Transverse colon (tissue), 4 donors: ENCODE measurements around the gene TMEM72. TPM values are rescaled to one million over a fixed set of nuclear protein-coding genes. Genes with fewer than 3 reads are reported as not detected.
A peak's percentile ranks its signal among the peaks of the same experiment; 100 is the strongest.

Experiments used
- DNase-seq: peaks from one replicate; pipeline ENCODE4 v3.0.0-alpha.2; 2019
- H3K27ac ChIP-seq, 4 donors: fragments of 200-600 bp; sonication (generic); 2 replicates each; pipeline ENCODE4 v1.5.1; 2016 to 2018; ENCODE audit warnings: inconsistent platforms in 4 of 4
- H3K27me3 ChIP-seq: fragments of 200-600 bp; sonication (generic); 2 replicates; pipeline ENCODE4 v1.5.1; 2017; ENCODE audit warnings: inconsistent platforms
- H3K36me3 ChIP-seq, 4 donors: fragments of 200-600 bp; sonication (generic); 2 replicates each; pipeline ENCODE4 v1.5.1; 2017 to 2019; ENCODE audit warnings: inconsistent platforms in 4 of 4
- H3K4me1 ChIP-seq, 4 donors: fragments of 200-600 bp; sonication (generic); 2 replicates each; pipeline ENCODE4 v1.5.1; 2017 to 2020; ENCODE audit warnings: inconsistent platforms in 4 of 4
- H3K4me3 ChIP-seq, 4 donors: fragments of 200-600 bp; sonication (generic); 1 replicate in 1 of 4; 2 replicates in 3 of 4; pipeline versions ENCODE4 v1.5.1 to v1.6.1; 2017 to 2019; ENCODE audit warnings: inconsistent platforms in 4 of 4
- H3K9me3 ChIP-seq, 2 donors: fragments of 200-600 bp; sonication (generic); 2 replicates each; pipeline ENCODE4 v1.5.1; 2017 to 2019; ENCODE audit warnings: inconsistent platforms in 2 of 2
- EP300 ChIP-seq: sonication (generic); formaldehyde crosslinking; IDR thresholded peaks from one replicate; pipeline ENCODE4 v1.6.1; 2017; ENCODE audit warnings: antibody characterized with exemption, low read depth
- POLR2A ChIP-seq: fragments of 450-650 bp; IDR thresholded peaks from one replicate; pipeline ENCODE4 v1.6.1; 2016; ENCODE audit warnings: antibody characterized with exemption, mild to moderate bottlenecking, moderate library complexity
- POLR2AphosphoS5 ChIP-seq, 3 donors: sonication (generic); formaldehyde crosslinking; IDR thresholded peaks; one replicate each; pipeline ENCODE4 v1.6.1; 2016; ENCODE audit warnings: antibody characterized with exemption in 3 of 3
- WGBS, 2 donors: methylation state at CpG; one replicate each; pipeline ENCODE4 v1.1.5; 2018; ENCODE audit warnings: low coverage in 1 of 2; 5-methylcytosine and 5-hydroxymethylcytosine counted together
- in situ Hi-C, 4 donors: fragments of 200-750 bp; cut with MboI; loops; one replicate each; pipeline versions ENCODE4 v1.15.0 to v1.15.1; 2017; ENCODE audit warnings: low sequenced_read_pairs in 3 of 4, low pct_ligation_motif_present in 1 of 4, low pct_unique_long_range_greater_than_20kb in 1 of 4
- intact Hi-C: fragments of 100-400 bp; cut with DNase I; formaldehyde crosslinking; loops from one replicate; pipeline ENCODE4 v1.15.1; 2023; ENCODE audit warnings: low total_unique reads
- total RNA-seq, 4 donors: library from RNA; depleted of rRNA; stranded (reverse); fragments of >200 nt; gene quantifications; one replicate each; pipeline ENCODE4 v1.1.0, GENCODE V29; 2016
- TF ChIP-seq, protein P1 (sequence below), 5 experiments: fragments of 200-600 bp in 3 of 5; fragments of 450-650 bp in 2 of 5; sonication (generic) in 3 of 5; IDR thresholded peaks; 1 replicate in 2 of 5; 2 replicates in 3 of 5; pipeline ENCODE4 v1.5.1; 2016 to 2017; ENCODE audit warnings: antibody characterized with exemption in 5 of 5, inconsistent platforms in 3 of 5, mild to moderate bottlenecking in 2 of 5, moderate library complexity in 1 of 5

The TMEM72 gene
- total RNA-seq, 4 donors from 2014 or later, result 9.5 to 49.4 (median 16.5) TPM

DNA sequence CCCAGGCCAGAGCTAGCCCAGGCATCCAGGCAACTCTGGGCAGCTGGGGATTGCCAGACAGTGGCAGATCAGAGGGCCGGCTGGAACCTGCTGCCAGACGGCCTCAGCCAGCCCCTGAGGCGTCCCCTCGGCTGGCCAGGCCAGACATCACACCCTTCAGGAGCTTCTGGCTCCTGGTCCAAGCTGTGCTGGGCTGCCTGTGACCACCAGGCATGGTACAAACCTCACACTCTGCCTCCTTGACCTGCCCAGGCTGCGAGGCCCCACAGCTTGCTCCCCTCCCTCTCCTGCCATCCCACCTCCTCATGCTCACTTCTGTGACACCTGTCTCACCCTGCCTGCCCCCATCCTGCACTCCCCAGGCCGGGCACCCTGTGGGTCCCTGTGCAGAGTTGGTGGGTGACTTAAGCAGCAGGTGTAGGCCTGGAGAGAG is 61.8 kb downstream of the TMEM72 start:
- TF ChIP-seq, protein P1, sequence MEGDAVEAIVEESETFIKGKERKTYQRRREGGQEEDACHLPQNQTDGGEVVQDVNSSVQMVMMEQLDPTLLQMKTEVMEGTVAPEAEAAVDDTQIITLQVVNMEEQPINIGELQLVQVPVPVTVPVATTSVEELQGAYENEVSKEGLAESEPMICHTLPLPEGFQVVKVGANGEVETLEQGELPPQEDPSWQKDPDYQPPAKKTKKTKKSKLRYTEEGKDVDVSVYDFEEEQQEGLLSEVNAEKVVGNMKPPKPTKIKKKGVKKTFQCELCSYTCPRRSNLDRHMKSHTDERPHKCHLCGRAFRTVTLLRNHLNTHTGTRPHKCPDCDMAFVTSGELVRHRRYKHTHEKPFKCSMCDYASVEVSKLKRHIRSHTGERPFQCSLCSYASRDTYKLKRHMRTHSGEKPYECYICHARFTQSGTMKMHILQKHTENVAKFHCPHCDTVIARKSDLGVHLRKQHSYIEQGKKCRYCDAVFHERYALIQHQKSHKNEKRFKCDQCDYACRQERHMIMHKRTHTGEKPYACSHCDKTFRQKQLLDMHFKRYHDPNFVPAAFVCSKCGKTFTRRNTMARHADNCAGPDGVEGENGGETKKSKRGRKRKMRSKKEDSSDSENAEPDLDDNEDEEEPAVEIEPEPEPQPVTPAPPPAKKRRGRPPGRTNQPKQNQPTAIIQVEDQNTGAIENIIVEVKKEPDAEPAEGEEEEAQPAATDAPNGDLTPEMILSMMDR (IDR thresholded peaks at IDR 0.05), result no peak
- TF ChIP-seq EP300, result no peak
- no peak for TF ChIP-seq POLR2AphosphoS5 (IDR thresholded peaks at IDR 0.05)
- no peak for TF ChIP-seq POLR2A
- Histone ChIP-seq H3K9me3 (no peaks in the 10 kb centered on the region), H3K4me3 (no peak overlapping the region), H3K36me3 (no peaks in the 10 kb centered on the region), H3K27me3 (no peaks in the 10 kb centered on the region), H3K4me1 (peaks cover 4 to 40% (median 30%) of the 10 kb centered on the region in 4 donors), H3K27ac (peak overlapping the region in 2 of 4 donors; percentile 4 to 87)
- intact Hi-C loops, result no loop called here
- no peak for DNase-seq
- in situ Hi-C loops, result loop anchor here in 1 of 4 donors (5.0 kb wide), 1 partner anchor 41 kb away; no protein-coding TSS in a partner anchor
- WGBS, 2 donors, result 81% methylated on average over 6 of the region's 6 CpGs; no CpG with 5 or more reads in 1 of the 2 donors

DNA sequence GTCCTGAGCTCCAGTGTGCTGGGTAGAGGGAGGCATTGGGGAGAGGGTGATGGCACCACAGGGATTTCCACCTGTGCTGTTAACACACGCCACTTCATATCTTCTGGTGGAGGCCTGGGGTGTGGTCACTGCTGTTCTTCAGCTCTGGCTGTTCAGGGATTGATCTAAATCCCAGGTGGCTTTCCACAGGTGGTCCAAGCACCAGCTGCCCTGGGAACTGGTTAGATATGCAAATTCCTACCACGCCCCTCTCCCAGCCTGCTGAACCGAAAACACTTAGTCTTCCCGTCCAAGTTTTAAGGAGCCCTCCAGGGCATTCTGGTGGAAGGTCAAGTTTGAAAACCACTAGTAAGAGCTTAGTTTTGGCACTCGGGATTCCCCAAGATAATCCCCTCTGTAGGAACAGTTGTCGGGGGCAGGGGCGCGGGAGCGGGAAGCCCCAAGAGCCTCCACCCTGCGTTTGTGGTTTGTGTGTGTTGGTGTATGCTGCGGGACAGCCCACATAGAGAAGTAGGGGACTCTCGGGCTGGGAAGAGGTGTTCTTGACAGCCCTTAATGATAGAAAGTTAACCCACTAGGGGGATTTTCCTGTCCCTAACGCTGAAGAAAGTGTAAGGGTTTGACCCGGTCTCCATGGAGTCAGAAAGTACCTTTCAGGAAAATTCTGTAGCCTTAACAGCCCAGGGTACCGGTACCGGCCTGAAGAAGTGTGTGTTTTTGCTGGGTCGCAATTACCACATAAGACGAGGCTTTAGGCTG is 62.4 kb downstream of the TMEM72 start:
- Histone ChIP-seq H3K27me3 (no peaks in the 10 kb centered on the region), H3K9me3 (no peaks in the 10 kb centered on the region), H3K4me1 (peaks cover 0 to 40% (median 35%) of the 10 kb centered on the region in 4 donors), H3K36me3 (no peaks in the 10 kb centered on the region), H3K27ac (peak overlapping the region; percentile 87 to 95 (median 87)), H3K4me3 (no peak overlapping the region)
- no peak for TF ChIP-seq POLR2A
- TF ChIP-seq, protein P1 (IDR thresholded peaks at IDR 0.05), result no peak
- no peak for TF ChIP-seq POLR2AphosphoS5 (IDR thresholded peaks at IDR 0.05)
- TF ChIP-seq EP300, result no peak
- DNase-seq, result no peak
- intact Hi-C loops, result loop anchor here (2.0 kb wide), 1 partner anchor 41 kb away; no protein-coding TSS in a partner anchor
- 68% methylated on average over 18 of the region's 18 CpGs; no CpG with 5 or more reads in 1 of the 2 donors for WGBS, 2 donors
- in situ Hi-C loops, result loop anchor here in 1 of 4 donors (5.0 kb wide), 1 partner anchor 41 kb away; no protein-coding TSS in a partner anchor

DNA sequence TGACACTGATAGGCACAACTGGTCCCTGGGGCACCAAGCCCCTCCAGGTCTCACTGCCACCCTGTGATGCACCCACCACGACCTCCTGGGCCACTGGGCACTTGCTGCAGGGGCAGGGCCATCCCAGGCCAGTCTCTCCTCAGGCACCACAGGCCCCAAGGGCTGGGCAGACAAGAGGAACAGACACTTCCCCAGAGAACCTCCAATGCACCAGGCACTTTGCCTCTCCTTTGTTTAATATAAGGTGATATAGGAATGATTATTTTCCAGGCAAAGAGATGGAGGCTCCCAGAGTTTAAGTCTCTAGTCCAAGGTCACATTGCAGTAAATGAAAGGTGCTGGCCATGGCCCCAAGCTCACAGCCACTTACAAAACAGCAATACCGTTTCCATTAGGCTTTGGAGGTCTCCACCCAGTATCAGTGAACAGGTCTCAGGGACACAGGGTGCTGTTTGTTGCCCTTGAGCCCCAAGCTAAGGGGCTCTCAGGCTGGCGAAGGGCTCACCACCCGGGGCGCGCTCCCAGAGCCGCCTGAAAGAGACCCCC is 63.0 kb downstream of the TMEM72 start:
- Histone ChIP-seq H3K36me3 (no peaks in the 10 kb centered on the region), H3K9me3 (no peaks in the 10 kb centered on the region), H3K27ac (peak overlapping the region; percentile 87 to 95 (median 87)), H3K4me3 (peak overlapping the region in 3 of 4 donors; percentile 28 to 59 (median 41)), H3K27me3 (no peaks in the 10 kb centered on the region), H3K4me1 (peaks cover 4 to 44% (median 41%) of the 10 kb centered on the region in 4 donors)
- DNase-seq, result no peak
- in situ Hi-C loops (loop anchor here in 1 of 4 donors (5.0 kb wide), 1 partner anchor 42 kb away; no protein-coding TSS in a partner anchor), intact Hi-C loops (loop anchor here (2.0 kb wide), 1 partner anchor 41 kb away; no protein-coding TSS in a partner anchor)
- TF ChIP-seq POLR2AphosphoS5 (IDR thresholded peaks at IDR 0.05), result no peak
- TF ChIP-seq EP300, result no peak
- TF ChIP-seq, protein P1 (IDR thresholded peaks at IDR 0.05), result no peak
- TF ChIP-seq POLR2A, result no peak
- 0% methylated on average over 1 of the region's 7 CpGs; no CpG with 5 or more reads in 1 of the 2 donors for WGBS, 2 donors
